DMS 273 (cell line): Measurements from ENCODE around the gene KDELR3.

Source experiments
- DNase-seq: peaks from one replicate; lab custom pipeline; 2025; ENCODE audit not compliant: unreplicated experiment; lab: John Stamatoyannopoulos, UW

The KDELR3 gene

DNA sequence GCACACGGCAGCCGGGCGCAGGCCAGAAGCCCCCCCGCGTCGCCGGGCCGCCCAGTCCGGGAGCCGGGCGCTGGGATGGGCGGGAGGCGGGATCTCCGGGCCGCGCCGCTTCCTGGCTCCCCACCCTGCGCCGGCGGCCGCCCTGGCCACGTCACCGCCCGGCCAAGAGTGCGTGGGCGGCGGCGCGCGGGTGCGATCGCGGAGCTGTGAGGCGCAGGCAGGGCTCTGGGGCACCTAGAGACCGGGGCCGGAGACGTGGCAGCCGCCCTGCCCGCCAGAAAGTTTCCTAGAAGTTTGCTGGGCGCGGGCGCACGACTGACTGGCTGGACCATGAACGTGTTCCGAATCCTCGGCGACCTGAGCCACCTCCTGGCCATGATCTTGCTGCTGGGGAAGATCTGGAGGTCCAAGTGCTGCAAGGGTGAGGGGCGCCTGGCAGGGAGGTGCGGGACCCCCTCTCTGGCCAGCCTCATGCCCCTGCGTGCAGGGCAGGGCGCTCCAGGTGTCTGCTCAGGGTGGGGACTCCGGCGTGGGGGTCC lies at the start of gene KDELR3:
TSS of gene KDELR3 (plus strand) at position 193 of the 539 bp plus-strand sequence. CDS start at position 331, 138 bp downstream.
- peak; percentile 69 for DNase-seq

DNA sequence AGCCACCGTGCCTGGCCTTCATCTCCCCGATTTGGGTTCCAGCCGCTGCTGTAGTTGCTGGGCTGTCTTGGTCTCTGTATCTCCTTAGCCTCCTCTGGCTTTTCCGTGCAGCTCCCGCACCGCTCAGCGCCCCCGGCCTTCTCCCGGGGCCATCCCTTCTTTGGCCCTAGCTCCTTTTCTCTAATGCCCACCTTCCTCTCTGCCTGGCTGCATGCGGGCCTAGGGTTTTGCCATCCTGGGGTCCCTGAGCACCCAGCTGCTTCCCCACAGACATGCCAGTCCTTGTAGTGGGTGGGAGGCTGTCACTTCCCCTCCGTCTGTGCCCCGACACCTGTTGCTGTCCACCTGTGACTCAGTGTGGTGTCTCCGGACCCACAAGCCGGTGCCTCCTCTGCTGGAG lies 49.3 kb upstream of the KDELR3 start:
- DNase-seq: no peak

DNA sequence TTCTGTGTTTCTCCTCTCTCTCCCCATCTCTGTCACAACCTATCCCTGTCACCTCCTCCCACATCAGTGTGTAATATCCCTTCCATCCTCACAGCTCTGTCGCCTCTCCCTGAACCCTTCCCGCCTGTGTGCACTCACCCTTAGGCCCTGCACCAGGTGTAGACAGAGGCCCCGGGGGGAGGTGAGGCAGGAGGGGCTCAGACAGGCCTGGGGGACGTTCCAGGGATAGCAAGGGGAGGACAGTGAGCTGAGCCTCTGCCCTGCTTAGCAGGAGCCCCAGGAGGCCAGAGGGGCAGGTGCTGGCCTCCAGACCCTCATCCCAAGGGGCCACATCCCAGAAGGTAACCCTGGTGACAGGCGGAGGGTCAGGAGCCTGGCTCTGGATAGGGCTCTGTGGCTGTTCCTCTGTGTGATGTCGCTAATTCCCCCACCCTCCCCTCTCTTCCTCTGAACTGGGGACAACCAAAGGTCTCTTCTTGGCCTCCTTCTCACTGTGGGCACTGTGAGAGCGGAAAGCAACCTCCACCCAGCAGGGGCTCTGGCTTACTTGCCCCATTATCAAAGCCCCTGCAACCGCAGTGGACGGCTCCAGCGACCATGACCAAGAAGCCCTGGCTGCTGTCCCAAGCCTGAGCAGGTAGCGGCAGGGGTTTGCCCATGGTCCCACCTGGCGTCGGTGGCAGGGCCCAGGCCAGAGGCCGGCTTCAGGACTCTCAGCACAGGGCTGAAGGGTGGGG lies 48.6 kb upstream of the KDELR3 start:
- DNase-seq: no peak

DNA sequence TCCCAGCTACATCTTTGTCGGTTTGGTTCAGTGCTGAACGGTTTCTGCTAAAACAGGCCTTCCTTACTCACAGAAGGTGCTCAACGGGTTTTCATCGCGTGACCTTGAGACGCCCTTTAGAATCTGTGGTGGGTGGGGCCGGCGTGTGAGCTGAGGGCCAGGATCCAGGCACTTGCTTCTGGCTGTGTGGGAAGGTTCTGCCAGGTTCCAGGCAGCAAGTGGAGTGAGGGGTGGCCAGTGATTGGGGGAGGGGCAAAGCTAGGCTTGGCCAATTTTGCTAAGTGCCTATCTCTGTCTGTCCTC lies 48.1 kb upstream of the KDELR3 start:
- no peak for DNase-seq

DNA sequence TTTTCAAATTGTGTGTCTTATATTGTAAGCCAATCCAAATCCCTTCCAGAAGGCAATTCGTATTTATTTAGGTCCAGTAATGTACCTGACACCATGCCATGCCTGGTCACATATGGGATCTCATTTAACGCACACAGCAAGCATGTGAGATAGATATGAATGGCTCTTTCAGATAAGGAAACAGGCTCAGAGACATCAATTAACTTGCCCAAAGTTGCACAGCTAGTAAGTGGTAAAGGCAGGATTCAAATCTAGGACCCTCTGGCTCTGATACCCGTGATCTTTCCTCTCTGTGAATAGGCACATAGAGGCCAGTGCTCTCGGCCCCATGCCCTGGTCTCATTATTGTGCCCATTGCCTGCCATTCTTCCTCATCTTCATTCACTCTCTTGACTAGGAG lies 47.2 kb upstream of the KDELR3 start:
- DNase-seq: no peak

DNA sequence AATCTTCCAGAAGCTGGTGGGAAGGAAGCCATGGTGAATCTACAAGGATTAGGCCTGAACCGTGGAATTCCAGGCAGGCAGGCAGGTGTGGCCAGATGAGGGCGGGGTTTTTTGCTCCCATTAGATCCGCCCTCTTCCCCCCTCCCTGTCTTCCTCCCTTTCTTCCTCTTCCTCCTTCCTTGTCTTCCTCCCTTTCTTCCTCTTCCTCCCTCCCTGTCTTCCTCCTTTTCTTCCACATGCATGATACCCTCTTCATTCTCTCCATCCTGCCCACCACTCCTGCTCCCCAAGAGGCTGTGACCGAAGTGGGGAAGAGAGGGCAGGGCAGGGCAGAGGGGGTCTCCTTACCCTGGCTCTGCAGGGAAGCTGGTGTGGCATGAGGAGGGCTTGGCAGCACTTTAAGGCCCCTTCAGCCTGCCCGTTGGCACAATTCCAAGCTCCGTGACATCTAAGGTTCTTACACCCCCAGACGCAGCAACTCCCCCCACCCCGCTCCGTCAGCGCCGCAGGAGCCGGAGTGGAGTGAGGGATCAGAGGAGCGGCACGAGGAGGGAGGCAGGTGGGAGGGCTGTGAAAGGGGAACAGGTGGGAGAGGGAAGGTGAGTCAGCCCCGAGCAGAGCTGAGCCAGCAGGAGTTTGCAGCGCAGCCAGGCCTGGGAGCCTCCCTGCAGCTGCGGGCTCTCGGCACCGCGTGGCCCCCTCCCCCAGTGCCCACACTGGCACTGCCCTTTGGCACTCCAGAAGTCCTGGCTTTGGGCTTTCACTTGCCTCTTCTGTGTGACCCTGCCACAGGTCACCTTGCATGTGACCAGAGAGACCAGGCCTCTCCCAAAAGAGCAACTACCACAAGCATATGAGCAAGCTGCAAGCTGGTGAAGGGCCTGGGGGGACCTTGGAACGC lies 45.0 kb upstream of the KDELR3 start:
- DNase-seq: peak; percentile 43

DNA sequence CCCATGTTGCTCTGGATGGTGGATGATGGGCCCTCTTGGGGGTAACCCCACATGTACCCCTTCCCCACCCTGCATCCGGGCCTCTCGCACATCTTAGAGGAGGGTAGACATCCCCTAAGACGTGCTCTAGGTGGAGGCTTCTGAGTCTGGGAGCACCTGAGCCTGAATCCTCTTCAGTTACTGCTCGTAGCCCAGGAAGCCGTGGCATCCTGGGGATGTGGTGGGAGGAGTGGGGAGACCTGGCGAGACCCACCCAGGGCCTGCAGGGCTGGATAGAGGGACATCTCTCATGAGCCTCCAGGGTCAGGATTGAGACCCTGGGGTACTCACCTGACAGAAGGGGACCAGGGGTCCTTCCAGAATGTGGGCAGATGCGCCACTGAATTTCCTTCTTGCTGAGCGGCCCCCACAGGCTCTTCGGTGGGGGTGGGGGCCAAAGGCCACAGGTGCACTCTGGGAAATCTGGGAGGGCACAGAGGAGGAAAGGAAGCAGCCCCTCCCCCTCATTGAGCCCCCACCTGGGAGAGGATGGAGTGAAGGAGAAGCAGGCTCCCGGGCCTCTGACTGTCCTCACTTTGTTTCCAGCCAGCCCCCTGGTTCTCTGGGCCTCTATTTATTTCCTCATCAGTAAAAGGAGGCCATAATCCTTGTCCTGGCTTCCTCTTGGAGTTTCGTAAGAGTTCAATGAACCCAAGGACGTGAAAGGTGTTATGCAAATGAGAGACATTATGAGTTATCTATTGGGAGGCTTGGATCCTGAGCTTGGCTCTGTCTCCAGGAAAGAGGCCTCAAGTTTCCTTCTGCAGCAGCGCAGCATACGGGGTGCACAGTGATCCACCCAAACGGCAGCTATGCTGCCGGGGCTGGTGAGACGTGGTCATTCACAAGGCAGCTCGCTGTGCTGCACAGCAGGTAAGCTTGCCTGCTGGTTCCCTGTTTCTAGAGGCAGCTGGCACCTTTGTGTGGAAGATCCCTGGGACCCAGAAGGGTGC lies 44.1 kb upstream of the KDELR3 start:
- no peak for DNase-seq

DNA sequence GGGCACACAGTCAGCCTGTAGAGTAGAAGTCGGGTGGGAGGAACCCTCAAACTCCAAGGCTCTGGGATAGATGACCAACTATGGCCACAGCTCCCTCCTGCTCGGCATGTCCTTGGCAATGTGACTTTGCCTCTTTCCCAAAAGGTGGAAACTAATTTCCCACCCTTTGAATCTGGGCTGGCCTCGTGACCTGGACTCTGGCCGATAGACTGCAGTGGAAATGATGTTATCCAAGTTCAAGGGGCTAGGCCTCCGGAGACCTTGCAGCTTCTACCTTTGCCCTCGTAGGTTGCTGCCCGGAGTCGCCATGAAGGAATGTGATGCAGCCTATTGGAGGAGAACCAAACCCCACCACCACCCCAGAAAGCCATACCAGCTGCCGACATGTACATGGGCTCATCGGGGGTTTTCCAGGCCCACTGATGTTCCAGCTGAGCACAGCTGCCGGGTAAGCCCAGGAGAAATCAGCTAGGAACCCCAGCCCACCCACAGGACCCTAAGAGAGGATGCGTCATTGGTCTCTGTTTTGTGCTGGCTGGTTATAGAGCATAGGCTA lies 43.3 kb upstream of the KDELR3 start:
- no peak for DNase-seq

DNA sequence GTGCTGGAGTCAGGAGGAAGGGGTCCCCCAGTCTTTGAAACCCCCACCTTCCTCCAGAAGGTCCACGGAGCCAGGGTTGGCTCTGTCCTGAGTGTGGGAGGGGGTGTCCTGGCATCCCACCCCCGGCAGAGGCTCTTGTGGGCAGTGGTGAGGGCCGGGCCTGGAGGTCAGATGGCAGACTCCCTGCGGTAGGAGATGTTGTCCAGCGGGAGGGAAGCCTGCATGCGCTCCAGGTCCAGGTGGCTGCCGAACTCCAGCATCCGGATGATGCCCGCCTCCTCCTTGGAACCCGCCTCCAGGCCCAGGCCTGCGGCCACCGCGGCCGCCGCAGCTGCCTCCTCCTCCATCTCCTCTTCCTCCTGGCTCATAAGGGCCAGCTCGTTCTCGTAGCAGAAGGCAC lies 41.3 kb upstream of the KDELR3 start:
- no peak for DNase-seq

DNA sequence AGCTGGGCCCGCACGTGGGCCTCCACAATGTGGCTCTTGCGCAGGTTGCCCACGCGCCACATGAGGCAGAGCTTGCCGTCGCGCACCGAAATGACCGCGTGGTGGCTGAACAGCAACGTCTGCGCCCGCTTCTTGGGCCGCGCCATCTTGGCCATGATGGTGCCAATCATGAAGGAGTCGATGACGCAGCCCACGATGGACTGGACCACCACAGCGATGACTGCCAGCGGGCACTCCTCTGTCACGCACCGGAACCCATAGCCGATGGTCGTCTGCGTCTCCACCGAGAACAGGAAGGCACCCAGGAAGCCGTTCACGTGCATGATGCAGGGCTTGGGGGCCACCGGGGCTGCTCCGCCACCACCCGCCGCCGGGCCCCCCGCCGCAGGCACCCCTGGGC lies 40.4 kb upstream of the KDELR3 start:
- DNase-seq: no peak

DNA sequence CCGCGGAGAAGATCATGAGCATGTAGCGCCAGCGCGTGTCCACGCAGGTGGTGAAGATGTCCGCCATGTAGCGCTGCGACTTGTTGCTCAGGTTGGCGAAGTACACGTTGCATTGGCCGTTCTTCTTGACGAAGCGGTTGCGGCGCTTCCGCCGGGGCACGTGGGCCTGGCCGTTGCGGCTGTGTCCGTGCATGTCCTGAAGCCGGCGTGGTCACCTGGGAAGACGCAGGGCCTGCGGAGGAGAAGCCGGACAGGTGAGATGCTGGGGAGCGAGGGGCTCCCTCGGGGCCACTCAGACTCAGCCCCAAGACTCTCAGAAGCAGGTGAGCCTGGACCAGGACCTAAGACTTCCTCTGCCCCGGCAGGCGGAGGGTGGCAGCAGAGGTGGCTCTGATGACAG lies 40.0 kb upstream of the KDELR3 start:
- no peak for DNase-seq

DNA sequence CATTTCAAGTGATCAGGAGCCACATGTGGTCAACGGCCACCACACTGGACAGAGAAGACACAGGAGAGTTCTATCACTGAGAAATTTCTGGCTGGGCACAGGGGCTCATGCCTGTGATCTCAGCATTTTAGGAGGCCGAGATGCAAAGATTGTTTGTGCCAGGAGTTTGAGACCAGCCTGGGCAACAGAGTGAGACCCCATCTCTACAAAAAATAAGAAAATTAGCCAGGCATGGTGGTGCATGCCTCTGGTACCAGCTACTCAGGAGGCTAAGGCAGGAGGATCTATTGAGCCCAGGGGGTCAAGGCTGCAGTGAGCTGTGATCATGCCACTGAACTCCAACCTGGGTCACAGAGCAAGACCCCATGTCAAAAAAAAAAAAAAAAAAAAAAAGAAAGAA lies 39.2 kb upstream of the KDELR3 start:
- DNase-seq: no peak

DNA sequence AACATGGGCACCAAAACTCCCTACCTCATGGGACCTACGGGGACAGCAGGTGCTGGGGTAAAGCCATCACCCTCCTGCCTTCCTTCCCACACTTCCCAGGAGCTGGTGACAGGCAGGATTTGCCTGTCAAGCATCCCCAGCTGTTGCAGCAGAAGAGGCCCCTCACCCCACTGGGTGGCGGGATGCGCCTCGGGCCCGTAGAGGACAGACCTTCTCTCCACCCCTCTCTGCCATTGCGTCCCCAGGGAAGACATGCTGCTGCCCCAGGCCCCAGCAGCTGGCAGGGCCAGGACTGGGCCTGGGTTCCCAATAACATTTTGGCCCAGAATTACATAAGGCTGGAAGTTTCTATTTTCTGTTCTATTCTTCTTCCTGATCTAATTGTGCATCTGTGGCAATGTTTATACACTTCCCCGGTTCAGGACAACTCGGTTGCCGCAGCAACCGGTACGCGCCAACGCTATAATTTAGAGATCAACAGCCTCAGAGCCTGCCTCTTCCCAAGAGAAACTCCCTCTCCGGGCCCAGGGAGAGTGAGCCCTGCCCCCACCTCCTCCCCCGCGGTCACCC lies 38.3 kb upstream of the KDELR3 start:
- DNase-seq: peak; percentile 66

DNA sequence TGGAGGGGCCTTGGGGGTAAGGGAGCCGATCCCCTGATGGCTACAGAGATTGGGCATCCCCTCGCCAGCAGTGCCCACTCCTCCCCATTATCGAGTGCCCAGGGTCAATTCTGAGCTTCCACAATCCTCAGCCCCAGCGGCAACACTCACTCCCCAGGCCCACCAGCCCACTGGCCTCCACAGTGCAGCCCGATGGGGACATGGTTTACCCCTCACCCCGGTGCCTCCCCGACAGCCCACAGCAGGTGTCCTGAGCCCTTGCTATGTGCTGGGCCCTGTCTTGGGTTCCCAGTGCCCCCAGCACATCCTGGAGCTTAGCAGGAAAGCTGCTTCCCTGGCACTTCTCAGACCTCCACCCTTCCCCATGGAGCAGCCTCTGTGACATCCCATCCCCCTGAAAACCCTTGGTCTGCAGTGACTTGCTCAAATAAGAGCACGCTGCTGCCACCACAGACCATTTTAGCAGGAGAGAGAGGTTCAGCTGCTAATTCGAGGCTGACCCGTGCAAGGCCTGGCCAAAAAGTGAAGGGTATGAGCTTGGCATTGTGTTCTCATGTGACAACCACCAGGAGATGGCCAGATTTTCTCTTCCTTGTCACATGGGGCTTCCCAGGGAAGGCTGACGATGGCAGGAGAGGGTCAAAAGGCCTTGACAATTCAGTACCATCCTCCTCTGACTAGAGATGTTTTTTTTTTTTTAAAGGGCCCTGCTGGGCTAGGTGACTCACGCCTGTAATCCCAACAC lies 36.5 kb upstream of the KDELR3 start:
- no peak for DNase-seq

DNA sequence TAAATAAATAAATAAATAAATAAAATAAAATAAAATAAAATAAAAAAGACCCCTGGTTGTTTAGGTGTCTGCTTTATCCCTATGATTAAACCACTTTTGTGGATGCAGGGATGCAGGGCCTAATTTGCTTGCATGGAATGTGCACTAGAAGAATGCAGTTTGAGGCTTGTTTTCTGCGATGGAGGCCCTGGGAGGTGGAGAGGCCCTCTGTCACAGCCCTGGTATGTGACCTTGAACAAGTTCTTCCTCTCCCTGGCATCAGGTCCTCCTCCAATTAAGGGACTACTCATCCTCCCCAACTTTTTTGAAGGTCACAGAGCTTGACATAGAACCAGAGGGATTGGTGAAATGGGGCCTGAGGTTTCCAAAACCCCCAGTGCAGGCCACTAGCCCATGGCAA lies 35.6 kb upstream of the KDELR3 start:
- DNase-seq: no peak

DNA sequence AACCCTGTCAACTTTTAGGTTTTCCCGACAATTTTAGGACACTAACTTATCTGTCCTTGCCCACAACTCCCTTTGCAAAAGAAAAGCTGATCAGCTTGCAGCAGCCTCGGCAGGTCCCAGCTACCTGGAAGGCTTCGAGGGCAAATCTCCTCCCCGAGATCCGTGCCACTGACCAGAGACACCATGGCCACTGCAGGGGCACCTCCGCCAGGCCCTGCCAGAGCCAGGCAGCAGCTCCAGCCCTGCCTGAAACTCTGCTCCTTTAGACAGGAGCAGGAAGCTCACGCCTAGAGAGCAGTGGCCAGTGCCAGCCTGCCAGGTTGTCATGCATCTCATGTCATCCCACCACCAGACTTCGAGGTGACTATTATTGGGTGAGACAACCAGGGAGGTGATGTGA lies 34.0 kb upstream of the KDELR3 start:
- no peak for DNase-seq

DNA sequence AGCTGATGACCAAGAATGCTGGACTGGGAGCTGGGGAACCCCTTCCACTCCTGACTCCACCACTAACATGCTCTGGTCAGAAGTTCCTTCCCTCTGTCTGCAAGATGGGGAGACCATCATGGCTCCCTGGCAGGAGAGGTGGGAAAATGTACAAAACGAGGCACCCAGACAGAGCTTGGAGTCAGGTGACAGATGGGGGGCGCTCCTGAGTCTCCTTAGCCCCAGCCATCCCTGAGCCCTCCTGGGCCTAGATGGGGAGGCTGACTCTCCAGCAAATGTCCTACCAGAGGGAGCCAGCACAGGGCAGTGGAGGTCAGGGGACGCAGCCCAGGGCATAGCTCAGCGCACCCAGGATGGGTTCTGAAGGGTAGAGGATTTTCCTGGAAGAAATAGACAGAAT lies 32.9 kb upstream of the KDELR3 start:
- no peak for DNase-seq

DNA sequence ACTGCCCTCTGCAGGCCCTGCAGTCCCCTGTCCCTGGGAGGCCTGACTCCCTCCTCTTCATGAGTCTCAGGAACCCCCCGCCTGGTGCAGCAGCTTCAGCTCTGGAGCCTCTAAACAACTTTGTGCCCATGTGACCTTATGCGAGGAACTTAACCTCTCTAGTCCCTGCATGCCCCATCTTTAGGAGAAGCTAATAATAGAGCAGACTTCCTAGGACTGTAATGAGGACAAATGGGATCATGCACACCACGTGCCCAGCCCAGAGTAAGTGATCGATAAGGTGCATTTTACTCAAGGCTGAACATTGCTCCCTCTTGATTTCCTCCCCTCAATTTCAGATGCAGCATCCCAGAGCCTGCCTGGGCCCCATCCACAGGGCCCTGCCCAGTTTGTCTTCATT lies 31.9 kb upstream of the KDELR3 start:
- DNase-seq: no peak

DNA sequence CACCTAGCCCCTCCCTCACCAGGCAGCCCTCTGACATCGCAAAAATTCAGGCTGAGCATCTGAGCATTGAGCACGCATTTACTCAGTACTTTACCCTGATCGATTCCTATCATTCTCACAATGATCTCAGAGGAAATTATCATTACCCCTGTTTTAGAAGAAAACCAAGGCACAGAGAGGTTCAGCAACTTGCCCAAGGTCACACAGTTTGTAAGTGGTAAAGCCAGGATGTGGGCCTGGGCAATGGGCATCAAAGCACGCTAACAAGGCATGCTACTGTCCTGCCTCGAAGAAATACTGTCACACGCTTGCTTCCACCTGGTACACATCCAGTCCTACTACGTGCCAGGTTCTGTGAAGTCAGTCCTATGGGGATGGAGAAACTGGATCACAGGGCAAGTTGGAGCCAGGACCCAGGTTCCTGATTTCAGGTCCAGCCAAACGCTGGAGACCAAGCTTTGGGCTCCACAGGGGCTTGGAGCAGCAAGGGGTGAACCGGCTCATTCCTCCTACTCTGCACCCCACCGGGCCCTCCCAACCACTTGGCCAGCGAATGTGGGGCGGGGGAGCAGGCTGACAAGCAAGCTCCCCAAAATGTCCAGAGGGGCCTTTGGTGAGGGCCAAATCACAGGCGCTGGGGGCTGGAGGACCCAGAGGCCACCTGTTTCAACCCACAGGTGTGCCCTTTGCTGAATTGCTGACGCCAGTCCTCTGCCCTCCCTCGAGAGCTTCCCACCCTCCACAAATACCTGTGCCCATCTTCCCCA lies 31.1 kb upstream of the KDELR3 start:
- DNase-seq: no peak
